Measurements from ENCODE around the gene DRD2.
"Not testable (repeated sequence)": the region's sequence is repeated elsewhere in the genome, so short reads cannot be mapped to it uniquely, and the experiment has no call there.

DRD2 gene

DNA sequence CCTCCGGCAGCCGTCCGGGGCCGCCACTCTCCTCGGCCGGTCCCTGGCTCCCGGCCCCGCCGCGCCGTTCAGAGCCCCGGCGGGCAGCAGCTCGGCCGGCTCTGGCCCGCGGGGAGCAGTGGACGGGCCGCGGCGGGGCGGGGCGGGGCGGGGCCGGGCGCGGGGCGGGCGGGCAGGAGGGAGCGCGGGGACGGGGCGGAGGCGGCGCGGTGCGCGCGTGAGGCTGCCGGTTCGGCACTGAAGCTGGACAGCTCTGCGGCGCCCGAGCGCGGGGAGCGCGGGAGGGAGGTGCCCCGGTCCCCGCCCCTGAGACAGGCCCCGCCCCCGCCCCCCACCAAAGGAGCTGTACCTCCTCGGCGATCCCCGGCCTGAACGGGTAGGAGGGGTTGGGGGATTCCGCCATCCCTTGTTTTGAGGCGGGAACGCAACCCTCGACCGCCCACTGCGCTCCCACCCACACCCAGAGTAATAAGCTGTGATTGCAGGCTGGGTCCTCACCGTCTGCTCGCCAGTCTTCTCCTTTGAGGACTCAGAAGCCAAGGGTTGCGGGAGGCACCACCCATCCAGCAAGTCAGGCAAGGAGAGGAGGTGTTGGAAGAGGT lies at the start of gene DRD2:
DRD2 (minus strand) TSS at position 239 of the 602 bp plus-strand sequence. CDS start 50,747 bp downstream, outside the sequence.
- peak; percentile 64 for DNase-seq (ENCODE audit: low read depth, low spot score)

- DNase-seq (ENCODE audit: low read depth, low spot score), result not testable (repeated sequence)
Measured at GRCh38 chr11:113523906-113524305, 48.7 kb upstream of the DRD2 start.

DNA sequence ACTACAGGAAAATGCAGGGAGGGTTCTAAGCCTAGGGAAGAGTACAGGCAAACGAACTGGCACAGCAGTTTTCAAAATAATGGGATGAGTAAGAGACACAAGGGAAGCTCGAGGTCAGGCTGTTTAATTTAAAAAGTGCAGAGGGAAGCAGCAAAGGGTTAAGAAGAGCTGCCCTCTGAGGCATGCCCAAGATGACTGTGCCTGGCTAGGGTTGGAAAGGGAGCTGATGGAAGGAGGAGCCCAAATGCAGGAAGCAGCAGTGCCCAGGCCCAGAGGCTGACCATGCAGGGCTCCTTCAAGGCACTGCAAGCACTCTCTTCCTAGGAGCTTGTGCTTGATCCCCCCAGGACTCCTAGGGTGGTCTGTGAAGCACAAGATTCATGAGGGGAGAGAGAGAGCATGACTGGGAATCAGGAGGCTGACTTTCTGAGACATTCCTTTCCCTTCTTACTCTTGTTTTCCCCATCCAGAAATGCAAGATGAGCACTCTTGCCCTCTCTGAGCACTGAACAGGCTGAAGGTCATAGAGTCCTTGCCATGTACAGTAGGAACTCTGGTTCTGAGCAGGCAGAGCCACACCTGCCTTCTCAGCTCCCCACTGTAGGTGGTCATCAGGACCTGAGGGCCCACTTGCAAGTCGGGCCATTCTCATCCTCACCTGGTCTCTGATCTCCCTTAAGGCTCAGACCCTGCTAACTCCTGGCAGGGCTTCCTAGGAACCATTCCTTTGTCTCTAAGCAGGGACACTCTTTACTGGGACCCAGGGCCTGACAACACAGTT lies 46.7 kb upstream of the DRD2 start:
- no peak for DNase-seq (ENCODE audit: low read depth, low spot score)

- peak; percentile 23 for DNase-seq (ENCODE audit: low read depth, low spot score)
Measured at GRCh38 chr11:113519989-113520613, 44.9 kb upstream of the DRD2 start.

- DNase-seq (ENCODE audit: low read depth, low spot score), result no peak
Measured at GRCh38 chr11:113518716-113519495, 43.7 kb upstream of the DRD2 start.

DNA sequence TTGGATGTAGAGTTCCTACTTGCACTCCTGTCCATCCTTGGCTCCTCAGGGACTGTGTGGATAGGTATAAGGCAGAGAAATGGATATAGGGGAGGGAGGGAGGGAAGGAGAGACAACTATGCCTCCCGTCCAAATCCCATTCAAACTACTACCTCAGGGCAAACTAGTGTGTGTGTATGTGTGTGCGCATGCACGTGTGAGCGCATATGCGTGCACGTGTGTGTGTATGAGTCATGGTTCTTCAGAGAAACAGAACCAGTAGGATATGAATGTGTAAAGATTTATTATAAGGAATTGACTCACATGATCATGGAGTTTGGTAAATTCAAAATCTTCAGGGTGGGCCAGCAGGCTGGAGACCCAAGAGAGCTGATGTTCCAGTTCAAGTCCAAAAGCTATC lies 42.2 kb upstream of the DRD2 start:
- no peak for DNase-seq (ENCODE audit: low read depth, low spot score)

DNA sequence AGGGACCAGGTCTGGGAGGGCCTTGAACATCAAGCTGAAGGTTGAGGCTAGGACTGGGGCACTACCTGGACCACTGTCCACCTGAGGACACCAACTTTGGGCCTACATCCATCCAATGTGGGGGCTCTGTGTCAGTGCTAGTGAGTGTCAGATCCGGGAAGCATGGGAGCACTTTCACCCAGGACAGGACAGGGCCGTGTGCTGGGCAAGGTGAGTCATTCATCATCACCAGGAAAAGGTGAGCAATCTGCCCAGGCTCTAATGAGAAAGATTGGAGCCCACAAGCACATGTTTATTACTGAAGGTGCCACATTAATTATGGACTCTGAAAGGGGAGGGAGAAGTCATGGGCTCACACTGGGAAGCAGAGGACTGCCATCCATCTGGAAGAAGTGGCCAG lies 39.7 kb upstream of the DRD2 start:
- DNase-seq (ENCODE audit: low read depth, low spot score), result no peak

- no peak for DNase-seq (ENCODE audit: low read depth, low spot score)
Measured at GRCh38 chr11:113507341-113507740, 32.1 kb upstream of the DRD2 start.

GRCh38 chr11:113506893-113507292 lies 31.7 kb upstream of the DRD2 start:
- no peak for DNase-seq (ENCODE audit: low read depth, low spot score)

DNA sequence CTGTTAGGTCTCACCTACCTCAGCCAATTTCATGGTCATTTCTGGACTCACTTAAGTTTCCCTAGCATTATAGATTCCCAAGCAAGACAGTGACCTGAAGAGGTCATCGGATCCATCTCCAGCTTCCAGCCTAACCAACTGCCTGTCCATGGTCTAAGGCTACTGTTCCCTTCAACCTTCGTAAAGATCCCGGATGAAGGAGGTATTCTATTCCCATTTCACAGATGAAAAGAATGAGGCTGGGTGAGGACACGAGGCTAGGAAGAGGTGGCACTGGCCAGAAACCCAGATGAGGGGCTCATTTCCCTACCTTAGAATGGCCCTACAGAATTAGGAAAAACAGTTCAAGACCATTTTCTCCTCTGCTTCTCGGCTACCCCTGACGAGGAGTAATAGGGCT lies 31.3 kb upstream of the DRD2 start:
- no peak for DNase-seq (ENCODE audit: low read depth, low spot score)

DNA sequence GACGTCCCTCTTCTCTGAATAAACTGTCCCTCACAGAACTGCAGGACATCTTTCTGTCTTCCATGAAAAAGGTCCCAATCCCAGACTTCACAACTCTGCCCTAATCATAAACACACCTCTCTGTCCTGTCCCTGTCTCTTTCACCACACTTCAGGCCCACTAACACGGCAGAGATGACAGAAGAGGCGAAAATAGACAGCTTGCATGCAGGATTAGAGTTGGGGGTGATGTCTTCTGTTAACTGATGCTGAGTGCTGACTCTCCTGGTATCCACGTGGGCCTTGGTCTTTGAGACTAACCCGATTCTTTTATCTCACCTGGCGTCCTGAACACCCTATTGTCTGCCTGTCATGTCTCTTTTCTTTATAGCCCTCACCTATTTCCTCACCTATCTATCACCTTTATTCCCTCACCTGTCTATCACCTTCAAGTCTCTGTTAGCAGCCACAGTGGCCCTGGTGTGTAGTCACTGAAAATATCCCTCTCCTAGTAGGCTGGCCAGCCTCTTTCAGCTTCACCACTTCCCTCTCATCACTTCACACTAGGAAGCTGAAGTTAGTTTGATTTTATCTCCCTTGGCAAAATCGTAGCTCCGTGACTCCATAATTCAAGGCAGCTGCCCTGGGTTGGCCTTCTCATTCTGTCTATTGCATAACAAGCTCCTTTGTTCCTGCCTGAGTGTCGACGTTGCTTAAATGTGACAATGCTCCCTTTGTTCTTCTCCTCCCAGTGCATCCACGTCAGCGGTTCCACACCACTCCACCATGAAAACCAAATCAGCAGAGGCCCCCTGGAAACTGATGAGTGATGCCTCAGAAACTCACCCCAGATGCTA lies 30.6 kb upstream of the DRD2 start:
- peak; percentile 75 for DNase-seq (ENCODE audit: low read depth, low spot score)

GRCh38 chr11:113505046-113505445 lies 29.8 kb upstream of the DRD2 start:
- no peak for DNase-seq (ENCODE audit: low read depth, low spot score)

- no peak for DNase-seq (ENCODE audit: low read depth, low spot score)
Measured at GRCh38 chr11:113504586-113504985, 29.4 kb upstream of the DRD2 start.

GRCh38 chr11:113504071-113504470 lies 28.9 kb upstream of the DRD2 start:
- no peak for DNase-seq (ENCODE audit: low read depth, low spot score)

DNA sequence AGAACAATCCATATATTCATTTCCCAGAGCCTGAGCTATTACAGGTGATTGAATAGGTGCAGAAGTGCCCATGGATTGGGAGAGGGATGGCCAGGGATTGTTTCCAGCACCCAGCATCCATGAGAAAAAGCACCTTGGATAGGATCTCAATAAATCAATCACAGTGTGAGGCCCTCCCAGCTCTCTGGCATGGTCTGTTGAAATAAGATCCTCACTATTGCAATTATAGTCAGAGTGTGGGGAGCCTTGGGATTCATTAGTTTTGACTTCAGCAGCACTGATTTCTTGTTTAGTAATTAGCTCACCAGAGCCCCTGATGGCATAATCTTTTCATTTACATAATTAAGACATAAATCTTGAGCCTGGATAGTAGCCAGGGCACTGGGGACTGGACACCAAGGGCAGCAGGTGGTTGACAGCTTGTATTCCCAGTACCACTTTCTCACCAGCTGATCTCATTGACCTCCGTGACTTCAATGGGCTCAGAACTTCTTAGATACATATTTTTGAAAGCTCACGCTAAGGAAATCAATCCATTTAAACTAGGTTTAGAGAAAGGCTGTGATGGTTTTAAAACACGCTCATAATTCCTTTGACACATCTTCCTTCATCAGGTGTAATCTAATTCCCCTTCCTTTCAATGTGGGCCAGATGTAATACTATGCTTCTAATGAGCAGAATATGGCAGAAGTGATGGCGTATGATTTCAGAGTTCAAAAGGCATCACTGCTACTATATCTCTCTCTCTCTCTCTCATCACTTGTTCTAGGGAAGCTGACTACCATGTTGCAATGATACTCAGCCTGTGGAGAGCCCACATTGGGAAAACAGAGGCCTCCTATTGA lies 22.1 kb upstream of the DRD2 start:
- DNase-seq (ENCODE audit: low read depth, low spot score), result no peak

DNA sequence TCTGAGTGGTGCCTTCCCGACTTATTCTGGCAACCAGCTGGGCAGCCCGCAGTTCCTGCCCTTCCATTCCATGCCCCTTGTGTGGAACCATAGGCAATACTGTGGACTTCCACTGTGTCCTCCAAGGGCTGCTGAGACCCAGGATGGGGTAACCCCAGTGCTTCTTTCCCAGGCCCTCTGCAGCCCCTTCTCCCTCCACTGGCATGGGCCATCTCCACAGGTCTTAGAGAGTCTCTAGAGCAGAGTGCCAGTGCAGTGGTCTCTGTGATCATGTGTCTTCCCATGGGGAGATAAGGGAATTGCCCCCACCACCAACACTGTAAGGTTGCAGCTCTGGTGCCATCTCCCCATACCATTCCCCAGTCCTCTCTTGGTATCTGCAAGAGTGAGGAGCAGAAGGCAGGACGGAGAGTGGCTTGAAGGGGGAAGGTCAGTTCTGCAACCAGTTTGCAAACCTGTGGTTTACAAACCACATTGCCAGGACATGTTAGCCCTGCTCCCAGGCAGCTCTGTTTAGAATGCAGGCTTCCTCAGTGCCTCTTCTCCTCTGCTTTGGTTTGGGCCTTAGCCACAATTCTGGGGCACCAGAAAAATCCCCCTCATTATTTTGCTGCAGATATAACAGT lies 20.9 kb upstream of the DRD2 start:
- DNase-seq (ENCODE audit: low read depth, low spot score), result no peak

DNA sequence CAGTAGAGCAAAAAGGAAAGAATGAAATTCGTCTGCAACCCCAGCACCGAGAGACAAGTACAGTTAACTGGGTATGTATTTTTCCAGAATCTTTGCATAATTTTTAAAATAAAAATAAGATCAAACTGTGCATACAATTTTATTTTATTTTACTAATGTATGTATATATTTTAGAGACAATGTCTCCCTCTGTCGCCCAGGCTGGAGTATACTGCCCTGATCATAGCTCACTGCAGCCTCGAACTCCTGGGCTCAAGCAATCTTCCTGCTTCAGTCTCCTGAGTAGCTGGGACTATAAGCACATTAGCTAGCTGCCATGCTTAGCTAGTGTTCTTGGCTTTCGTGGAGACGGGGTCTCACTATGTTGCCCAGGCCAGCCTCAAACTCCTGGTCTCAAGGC lies 18.8 kb upstream of the DRD2 start:
- DNase-seq (ENCODE audit: low read depth, low spot score), result no peak

GRCh38 chr11:113493206-113493605 lies 18.0 kb upstream of the DRD2 start:
- DNase-seq (ENCODE audit: low read depth, low spot score), result no peak

DNA sequence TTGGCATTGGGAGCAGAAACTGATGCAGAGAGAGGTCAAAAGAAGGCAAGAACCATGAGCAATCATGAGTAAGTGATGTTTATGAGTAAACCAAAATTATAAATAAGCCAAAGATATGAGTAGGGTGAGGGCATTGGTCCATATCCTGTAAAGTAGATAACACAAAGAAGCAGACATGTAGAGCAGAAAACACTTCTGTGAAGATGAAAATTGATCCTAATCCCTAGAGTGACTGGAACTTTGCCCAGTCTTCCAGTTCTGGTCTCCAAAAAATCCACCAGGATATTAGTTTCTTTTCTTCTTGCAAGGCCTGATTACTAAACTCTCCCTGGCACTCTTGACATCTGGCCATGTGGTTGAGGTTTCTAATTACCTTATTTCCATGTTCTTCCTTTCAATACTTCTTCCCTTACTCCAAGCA lies 13.7 kb upstream of the DRD2 start:
- no peak for DNase-seq (ENCODE audit: low read depth, low spot score)

DNA sequence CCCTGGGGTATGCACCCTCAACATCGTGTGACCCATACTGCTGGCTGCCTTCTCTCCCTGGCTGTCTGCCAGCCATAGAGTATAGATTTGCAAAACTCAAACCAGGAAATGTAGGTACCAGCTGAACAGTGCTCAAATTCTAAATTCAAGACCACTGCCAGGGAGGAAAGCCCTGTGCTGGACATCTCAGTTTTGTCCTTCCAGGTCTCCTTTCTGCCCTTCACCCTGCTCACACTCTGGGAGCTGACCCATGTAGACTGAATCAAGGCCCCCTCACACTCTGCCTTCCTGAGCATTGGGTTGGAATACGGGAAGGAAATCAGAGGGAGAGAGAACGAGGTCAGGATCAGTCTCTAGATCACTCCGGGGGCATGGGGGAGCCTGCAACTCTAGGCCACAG lies 12.4 kb upstream of the DRD2 start:
- DNase-seq (ENCODE audit: low read depth, low spot score), result no peak

All from astrocyte of the hippocampus (primary cell).